DMS153 (cell line): ENCODE results near the gene RBM38.
"Not testable (repeated sequence)": the region's sequence is repeated elsewhere in the genome, so short reads cannot be mapped to it uniquely, and the experiment has no call there.

ENCODE experiments used
- DNase-seq: peaks from one replicate; lab custom pipeline; 2025; lab: John Stamatoyannopoulos, UW

The RBM38 gene

DNA sequence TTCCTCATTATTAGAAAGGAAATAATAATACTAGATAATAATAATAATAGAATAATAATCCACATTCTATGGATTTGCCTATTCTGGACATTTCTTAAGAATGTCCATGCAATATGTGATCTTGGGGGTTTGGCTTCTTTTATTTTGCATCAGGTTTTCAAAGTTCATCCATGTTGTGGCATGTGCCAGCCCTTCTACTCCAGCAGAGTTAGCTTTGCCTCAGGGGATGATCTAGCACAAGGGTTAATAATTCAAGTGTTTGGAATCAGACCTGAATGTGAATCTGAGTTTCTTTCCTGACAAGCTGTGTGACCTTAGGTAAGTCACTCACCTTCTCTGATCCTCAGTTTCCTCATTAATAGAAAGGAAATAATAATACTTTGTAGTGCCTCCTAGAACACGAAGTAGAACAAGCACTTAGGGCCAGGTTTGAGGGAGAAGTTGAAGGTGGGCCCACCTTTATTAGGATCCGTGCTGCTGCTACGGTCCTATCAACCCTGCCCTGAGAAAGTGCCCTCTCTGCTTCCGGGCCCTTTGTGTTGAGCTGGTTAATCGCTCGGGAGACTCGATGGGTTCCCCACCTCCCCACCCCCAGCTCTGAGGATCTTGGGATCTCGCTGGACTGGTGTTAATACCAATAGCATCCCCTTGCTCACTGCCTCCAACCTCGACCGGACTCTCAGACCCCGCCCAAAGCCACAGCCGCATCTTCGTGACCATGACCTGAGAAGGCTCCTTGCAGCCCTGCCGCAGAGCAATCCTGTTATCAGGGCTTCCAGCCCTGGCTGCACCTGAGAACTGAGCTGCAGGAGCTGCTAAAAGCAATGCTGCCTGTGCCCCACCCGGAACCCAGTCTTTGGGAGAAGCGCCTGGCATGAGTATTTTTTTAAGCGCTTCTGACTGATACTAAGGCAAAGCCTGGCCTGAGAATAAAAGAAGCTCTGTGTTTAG lies 26.9 kb downstream of the RBM38 start:
- no peak for DNase-seq

GRCh38 chr20:57419479-57419878 lies 28.3 kb downstream of the RBM38 start:
- not testable (repeated sequence) for DNase-seq

- no peak for DNase-seq
These were observed 29.5 kb downstream of the RBM38 start for GRCh38 chr20:57420571-57421252.

DNA sequence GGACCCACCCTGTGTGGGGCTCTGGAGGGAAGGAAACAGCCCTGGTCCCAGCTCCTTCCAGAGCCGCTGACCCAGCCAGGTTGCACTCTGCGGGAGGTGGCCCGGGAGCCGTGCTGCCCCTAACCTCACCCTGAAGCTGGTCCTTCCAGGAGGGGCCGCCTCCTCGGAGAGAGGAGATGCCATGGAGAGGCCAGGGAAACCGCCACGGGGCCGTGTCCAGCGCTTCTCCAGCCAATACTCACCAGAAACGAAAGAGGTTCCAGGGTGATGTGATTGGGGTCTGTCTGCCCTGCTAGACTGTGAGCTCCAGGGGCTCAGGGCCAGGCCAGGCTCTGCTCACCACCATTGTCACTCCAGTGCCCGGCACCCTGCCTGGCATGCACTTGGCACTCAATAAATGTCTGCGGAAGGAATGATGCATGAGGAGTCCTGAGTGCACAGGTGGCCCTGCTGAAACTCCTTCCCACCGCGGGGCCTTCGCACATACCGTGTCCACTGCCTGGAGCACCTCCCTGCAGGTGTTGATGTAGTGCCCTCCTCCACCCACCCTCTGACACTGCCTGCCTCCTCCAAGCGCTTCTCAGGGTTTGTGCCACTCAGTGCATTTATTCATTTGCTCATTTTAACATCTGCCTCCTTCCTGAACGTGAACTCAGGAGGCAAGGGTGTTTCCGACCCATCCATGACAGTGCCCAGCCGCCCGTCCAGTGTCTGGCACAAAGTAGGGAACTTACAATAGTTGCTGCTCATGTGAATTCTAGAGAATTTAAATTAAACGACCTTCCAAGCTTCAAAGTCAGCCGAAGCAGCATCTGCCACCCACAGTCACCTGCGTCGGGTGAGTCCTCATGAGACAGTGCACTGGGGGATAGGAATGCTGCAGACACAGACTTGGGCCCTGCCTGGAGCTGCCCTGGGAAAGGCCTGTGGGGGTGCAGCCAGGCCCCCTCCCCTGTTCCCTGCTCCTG lies 30.3 kb downstream of the RBM38 start:
- no peak for DNase-seq

GRCh38 chr20:57422254-57422653 lies 31.1 kb downstream of the RBM38 start:
- DNase-seq: no peak

DNA sequence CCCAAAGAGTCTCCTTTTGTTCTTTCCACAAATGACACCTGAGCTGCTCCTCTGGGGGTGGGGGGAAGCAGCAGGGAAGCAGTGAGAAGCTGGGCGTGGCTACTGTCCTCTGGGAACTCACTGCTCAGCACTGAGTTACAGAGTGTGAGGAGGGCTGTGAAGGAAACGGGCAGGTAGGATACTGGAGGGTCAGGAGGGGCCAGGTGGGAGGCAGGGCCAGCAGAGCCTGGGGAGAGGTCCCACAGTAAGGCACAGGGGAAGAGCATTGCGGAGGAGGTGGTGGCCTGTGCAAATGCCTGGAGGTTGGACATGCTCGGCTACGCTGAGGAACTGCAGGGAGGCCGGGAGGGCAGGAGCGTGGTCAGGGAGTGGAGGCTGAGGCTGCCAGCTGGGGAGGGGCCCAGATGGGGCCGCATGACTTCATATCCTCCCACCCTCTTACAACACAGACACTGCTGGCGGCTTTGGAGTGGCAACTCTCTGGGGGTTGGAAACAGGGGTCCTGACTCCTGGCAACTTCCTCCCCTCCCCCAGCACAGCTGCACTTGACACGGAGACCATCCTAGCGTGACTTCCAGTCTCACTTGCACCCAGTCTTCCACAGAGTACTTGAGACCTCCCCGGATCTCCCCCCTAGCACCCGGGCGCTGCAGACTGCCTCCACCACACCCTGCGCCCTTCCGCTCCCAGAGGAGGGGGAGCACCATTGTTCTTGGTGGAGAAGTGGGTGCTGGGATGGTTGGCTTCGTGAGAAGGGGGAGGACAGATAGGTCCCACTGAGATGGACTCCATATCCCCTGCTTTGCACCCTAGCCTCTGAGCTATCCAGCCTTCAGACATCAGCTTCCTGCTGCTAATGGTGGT lies 34.2 kb downstream of the RBM38 start:
- peak; percentile 42 for DNase-seq

DNA sequence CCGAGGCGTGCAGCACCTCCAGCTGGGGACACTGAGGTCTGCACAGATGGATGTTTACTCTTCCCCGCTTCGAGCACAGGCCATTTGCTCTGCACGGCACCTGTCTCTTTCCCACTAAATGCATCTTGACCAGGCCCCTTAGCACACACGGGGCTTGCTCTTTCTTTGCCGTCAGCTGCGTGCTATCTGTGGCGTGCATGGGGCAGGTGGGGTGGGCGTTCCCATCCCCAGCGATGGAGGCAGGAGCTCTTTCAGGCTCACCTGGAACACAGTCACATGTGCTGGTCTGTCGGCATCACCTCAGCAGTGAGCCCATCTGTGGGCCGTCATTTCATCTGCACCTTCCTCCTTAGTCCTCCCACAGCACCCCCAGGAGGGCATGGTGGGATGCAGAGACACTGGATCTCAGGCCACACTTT lies 35.1 kb downstream of the RBM38 start:
- DNase-seq: peak; percentile 56

GRCh38 chr20:57426831-57427230 lies 35.6 kb downstream of the RBM38 start:
- no peak for DNase-seq

DNA sequence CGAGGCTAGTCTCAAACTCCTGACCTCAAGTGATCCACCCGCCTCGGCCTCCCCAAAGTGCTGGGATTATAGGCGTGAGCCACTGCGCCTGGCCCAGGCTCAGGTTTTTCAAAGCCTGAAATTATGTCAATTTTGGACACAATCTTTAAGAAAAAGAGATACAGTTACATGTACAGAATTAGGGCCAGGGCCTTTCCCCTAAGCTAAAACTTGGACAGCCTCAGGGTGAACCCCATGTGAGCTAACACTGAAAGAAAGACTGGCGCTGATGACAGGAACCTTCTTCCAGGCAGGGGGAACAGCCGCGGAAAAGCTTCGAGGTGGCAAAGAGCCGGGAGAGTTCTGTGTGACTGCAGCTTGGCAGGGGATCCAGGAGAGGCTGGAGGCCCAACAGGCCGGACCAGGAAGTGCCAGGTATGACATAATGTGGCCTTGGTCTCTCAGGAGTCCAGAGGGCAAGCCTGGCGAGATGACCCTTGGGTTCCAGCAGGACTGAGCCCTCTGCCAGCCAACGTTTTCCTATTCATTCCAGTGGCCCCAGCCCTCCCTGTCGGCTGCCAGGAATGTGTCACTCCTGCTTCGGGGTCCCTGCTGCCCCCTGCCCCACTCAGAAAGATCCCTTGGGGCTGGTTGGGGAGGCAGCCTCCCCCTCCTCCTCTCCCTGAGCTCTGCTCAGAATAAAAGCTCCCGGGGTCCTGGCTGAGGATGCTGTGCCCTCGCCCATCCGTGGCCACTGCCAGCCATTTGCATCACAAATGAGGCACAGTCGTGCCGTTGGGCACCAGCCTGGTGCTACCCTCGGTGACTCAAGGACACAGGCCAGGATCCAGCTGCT lies 37.3 kb downstream of the RBM38 start:
- DNase-seq: no peak

GRCh38 chr20:57429159-57429496 lies 37.9 kb downstream of the RBM38 start:
- DNase-seq: no peak

DNA sequence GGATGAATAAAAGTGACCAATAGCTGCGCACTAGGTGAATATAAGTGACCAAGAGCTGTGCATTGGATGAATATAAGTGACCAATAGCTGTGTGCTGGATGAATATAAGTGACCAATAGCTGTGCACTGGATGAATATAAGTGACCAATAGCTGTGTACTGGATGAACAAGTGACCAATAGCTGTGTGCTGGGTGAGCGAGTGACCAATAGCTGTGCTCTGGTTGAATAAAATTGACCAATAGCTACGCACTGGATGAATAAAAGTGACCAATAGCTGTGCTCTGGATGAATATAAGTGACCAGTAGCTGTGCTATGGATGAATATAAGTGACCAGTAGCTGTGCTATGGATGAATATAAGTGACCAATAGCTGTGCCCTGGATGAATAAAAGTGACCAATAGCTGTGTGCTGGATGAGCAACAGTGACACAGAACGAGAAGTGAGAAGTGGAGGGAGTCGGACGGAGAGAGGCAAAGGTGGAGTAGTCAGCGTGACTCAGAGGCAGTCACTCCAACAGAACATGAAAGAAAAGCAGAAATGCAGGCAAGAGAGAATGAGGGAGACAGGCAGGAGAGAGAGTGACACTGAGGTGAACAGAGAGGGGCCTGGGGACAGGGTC lies 38.5 kb downstream of the RBM38 start:
- DNase-seq: no peak

DNA sequence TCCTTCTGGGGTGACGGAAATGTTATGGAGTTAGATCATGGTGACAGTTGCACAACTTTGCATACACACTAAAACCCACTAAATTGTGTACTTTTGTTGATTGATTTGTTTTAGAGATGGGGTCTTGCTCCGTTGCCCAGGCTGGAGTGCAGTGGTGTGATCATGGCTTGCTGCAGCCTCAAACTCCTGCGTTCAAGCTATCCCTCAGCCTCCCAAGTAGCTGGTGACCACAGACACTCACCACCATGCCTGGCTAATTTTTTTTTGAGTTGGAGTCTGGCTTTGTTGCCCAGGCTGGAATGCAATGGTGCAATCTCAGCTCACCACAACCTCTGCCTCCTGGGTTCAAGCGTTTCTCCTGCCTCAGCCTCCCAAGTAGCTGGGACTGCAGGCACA lies 39.0 kb downstream of the RBM38 start:
- not testable (repeated sequence) for DNase-seq

DNA sequence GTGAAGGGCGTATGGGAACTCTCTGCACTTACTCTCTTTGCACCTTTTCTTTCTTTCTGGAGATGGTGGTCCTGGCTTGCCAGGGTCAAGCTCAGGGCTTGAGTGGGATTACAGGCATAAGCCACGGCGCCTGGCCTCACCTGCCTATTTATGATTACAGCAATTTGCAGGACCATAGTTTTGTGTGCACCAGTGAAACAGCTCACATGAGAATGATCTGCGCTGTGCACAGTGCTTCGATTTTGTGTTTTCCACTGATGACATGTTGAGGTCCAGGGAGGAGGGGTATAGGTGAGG lies 40.3 kb downstream of the RBM38 start:
- DNase-seq: no peak

- no peak for DNase-seq
These were observed 41.3 kb downstream of the RBM38 start for GRCh38 chr20:57432480-57432861.

DNA sequence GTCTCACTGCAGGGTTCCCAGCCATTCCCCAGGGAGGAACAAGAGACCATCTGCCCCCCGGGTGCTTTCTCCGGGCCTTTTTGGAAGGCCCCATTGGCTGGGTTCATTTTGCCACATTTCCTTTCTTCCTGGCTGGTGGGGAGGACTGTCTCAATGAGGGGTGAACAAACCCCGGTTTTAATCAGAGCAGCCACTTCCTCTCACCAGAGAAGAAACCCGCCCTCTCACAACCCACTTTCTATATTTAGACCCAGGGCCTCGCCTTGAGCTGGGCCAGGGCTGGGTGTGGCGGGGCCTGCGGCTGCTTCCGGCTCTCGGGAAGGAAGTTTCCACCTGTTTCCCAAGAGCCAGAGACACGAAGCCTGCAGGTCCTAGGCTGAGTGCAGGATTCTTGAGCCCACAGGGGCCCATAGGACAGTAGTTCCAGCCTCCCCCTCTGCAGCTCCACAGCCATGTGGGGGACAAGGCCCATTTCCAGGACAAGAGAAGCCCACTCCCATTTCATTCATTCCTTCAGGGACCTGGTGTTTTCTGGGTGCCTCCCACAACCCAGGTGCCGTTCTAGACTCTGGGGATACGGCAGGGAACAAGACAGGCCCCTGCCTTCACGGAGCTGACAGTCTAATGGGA lies 41.8 kb downstream of the RBM38 start:
- DNase-seq: no peak

GRCh38 chr20:57433657-57434389 lies 42.6 kb downstream of the RBM38 start:
- no peak for DNase-seq

DNA sequence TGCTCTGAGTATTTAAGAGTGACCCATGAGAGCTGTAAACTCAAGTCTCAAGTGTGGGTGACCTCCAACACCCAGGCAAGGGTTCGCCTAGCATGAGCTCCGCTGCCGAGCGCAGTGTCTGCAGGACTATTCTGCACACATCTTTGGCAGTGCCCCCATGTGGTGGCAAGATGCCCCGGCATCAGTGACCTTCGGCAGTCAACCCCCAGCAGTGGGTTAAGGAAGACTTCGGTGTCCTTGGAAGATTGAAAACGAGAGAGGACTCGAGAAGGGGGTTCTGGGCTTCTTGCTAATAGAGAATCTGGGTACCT lies 43.1 kb downstream of the RBM38 start:
- no peak for DNase-seq

DNA sequence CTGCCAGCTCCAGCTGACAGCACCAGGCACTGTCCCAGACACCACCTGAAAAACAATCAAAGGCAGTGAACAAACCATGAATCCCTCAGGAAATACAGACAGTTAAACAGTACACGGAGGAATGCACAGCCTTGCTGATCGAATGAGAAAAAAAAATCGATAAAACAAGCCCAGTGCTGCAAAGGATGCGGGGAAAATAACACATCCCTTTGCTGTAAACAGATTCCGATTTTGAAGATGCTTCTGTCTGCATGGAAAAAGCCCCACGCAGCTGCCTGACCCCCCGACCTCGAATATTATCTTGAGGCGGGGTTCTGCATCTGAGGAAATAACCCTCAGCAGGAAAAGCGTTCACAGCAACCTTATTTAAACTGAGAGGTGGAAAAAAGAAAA lies 43.9 kb downstream of the RBM38 start:
- no peak for DNase-seq
